Endodermal cell (in vitro differentiated cells): ENCODE measurements around the gene CLEC16A. TPM values are rescaled to one million over a fixed set of nuclear protein-coding genes. Genes with fewer than 3 reads are reported as not detected.

Experiments used
- DNase-seq: peaks from one replicate; pipeline ENCODE4 v3.0.0-alpha.2; 2017
- H3K27ac ChIP-seq: 2 replicates; pipeline ENCODE4 v1.5.1; 2013; ENCODE audit warnings: mild to moderate bottlenecking, low read depth, low read length, moderate library complexity
- H3K27me3 ChIP-seq: 2 replicates; pipeline ENCODE4 v1.6.1; 2013; ENCODE audit warnings: mild to moderate bottlenecking, low read length, moderate library complexity; ENCODE audit not compliant: insufficient read depth, control insufficient read depth, poor library complexity, severe bottlenecking
- H3K36me3 ChIP-seq: 2 replicates; pipeline ENCODE4 v1.7.0; 2013; ENCODE audit warnings: mild to moderate bottlenecking, low read length, moderate library complexity; ENCODE audit not compliant: control insufficient read depth, insufficient read depth
- H3K4me1 ChIP-seq: one replicate; pipeline ENCODE4 v1.7.0; 2013; ENCODE audit warnings: low read length; ENCODE audit not compliant: control insufficient read depth, insufficient read depth
- H3K4me3 ChIP-seq: 2 replicates; pipeline ENCODE4 v1.5.1; 2013; ENCODE audit warnings: mild to moderate bottlenecking, low read length, moderate library complexity
- H3K9ac ChIP-seq: 2 replicates; pipeline ENCODE4 v1.6.1; 2013; ENCODE audit warnings: mild to moderate bottlenecking, low read length, moderate library complexity; ENCODE audit not compliant: poor library complexity, severe bottlenecking; ENCODE audit errors: extremely low read depth
- H3K9me3 ChIP-seq: 2 replicates; pipeline ENCODE4 v1.6.1; 2013; ENCODE audit warnings: mild to moderate bottlenecking, low read length, moderate library complexity; ENCODE audit not compliant: control insufficient read depth
- H3K27ac Mint-ChIP-seq: 2 replicates; pipeline ENCODE4 v1.8.0; 2020; ENCODE audit warnings: mixed read lengths
- H3K27me3 Mint-ChIP-seq: 2 replicates; pipeline ENCODE4 v1.8.0; 2021; ENCODE audit warnings: mild to moderate bottlenecking, mixed read lengths; ENCODE audit not compliant: insufficient read depth
- H3K36me3 Mint-ChIP-seq: 2 replicates; pipeline ENCODE4 v1.8.0; 2020; ENCODE audit warnings: low read depth, mixed read lengths
- H3K4me1 Mint-ChIP-seq: 2 replicates; pipeline ENCODE4 v1.8.0; 2020; ENCODE audit warnings: mixed read lengths
- H3K4me3 Mint-ChIP-seq: 2 replicates; pipeline ENCODE4 v1.8.0; 2020; ENCODE audit warnings: mild to moderate bottlenecking, moderate library complexity, mixed read lengths
- H3K9me3 Mint-ChIP-seq: 2 replicates; pipeline ENCODE4 v1.8.0; 2020; ENCODE audit warnings: mild to moderate bottlenecking, mixed read lengths
- CTCF ChIP-seq: fragments of 200-600 bp; sonication (generic); conservative IDR thresholded peaks from 2 replicates; pipeline ENCODE4 v1.5.0; 2021; ENCODE audit warnings: antibody characterized with exemption, mild to moderate bottlenecking
- WGBS, 2 experiments: methylation state at CpG; one replicate each; pipeline versions ENCODE4 v1.1.5 to v1.1.7; 2013; ENCODE audit warnings: missing lambda C conversion rate in 2 of 2, mixed read lengths in 1 of 2; ENCODE audit not compliant: insufficient coverage in 1 of 2, insufficient read length in 1 of 2; 5-methylcytosine and 5-hydroxymethylcytosine counted together
- total RNA-seq, 2 donors: library from RNA; stranded (reverse); fragmentation: NEBNext Ultra II Directional in 1 of 2; extraction: Animal tissue kit (Norgen Biotek cat#: 25700) in 1 of 2; gene quantifications; 2 replicates in 1 of 2; 3 replicates in 1 of 2; pipeline ENCODE4 v1.2.1, GENCODE V29; 2021

CLEC16A gene
- total RNA-seq, 2 donors from 2014 or later, result 19.5 to 28.3 TPM

DNA sequence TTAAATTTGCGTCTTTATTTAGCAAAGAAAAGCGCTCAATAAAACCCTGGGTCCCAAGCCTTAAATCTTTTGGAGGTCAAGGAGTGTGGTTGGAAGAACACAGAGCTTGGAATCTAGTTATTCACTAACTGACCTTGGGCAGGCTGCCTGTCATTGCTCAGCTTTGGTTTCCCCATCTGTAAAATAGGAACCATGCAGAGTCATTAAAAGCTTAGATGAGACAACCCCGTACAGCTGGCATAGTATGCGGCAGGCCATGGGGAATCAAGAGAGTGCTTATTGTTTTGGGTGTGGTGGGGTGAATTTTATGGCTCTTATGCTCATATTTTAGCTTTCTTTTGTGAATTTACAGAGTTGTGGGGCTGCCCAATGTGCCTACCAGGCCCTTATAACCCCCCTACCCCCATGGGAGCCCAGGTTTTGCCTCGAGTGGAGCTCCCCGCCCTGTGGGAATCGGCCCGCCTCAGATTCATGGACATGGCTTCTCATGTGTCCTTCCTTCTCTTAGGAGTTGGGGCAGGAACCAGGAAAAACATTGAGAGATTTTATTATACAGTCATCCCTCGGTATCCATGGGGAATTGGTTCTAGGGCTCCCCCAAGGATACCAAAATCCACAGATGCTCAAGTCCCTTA lies 113.5 kb downstream of the CLEC16A start:
- no peak for DNase-seq
- H3K4me3 ChIP-seq, result no peak overlapping the region
- H3K27ac ChIP-seq, result no peak overlapping the region
- Mint-ChIP-seq H3K36me3 (peaks cover 27% of the 10 kb centered on the region), H3K4me1 (peaks cover 19% of the 10 kb centered on the region), H3K27me3 (no peaks in the 10 kb centered on the region), H3K4me3 (no peak overlapping the region), H3K9me3 (no peaks in the 10 kb centered on the region), H3K27ac (no peak overlapping the region)
- H3K9me3 ChIP-seq, result no peaks in the 10 kb centered on the region
- H3K27me3 ChIP-seq, result no peaks in the 10 kb centered on the region
- no peak for TF ChIP-seq CTCF
- no peak overlapping the region for H3K9ac ChIP-seq
- peaks cover 9% of the 10 kb centered on the region for H3K4me1 ChIP-seq
- peaks cover 29% of the 10 kb centered on the region for H3K36me3 ChIP-seq
- 91 to 94% methylated on average over 6 to 9 of the region's 9 CpGs for WGBS, 2 experiments

DNA sequence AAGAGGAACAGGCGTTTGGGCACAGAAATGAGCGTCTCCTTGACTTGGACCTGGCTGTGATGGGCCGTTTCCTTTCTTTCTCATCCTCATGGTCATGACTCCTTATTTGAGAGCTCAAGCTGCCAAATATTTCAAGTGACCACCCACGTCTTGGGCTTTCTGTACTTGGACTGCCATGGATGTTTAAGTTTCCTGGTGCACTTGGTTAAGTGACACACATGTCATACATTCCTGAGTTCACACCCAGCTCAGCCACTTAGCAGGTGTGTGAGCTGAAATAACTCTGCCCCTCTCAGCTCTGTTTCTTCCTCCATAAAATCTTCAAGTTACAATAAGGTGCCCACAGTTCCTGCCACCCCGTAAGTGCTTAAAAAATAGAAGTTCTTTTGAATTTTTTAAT lies 114.5 kb downstream of the CLEC16A start:
- no peak overlapping the region for H3K27ac ChIP-seq
- H3K9ac ChIP-seq, result no peak overlapping the region
- no peaks in the 10 kb centered on the region for H3K27me3 ChIP-seq
- 85 to 94% methylated on average over 4 to 5 of the region's 5 CpGs for WGBS, 2 experiments
- H3K4me1 ChIP-seq, result peaks cover 15% of the 10 kb centered on the region
- H3K36me3 ChIP-seq, result peaks cover 29% of the 10 kb centered on the region
- no peaks in the 10 kb centered on the region for H3K9me3 ChIP-seq
- Mint-ChIP-seq H3K27me3 (no peaks in the 10 kb centered on the region), H3K27ac (no peak overlapping the region), H3K4me1 (peaks cover 22% of the 10 kb centered on the region), H3K9me3 (no peaks in the 10 kb centered on the region), H3K36me3 (peaks cover 24% of the 10 kb centered on the region), H3K4me3 (no peak overlapping the region)
- DNase-seq, result no peak
- no peak overlapping the region for H3K4me3 ChIP-seq
- no peak for TF ChIP-seq CTCF

DNA sequence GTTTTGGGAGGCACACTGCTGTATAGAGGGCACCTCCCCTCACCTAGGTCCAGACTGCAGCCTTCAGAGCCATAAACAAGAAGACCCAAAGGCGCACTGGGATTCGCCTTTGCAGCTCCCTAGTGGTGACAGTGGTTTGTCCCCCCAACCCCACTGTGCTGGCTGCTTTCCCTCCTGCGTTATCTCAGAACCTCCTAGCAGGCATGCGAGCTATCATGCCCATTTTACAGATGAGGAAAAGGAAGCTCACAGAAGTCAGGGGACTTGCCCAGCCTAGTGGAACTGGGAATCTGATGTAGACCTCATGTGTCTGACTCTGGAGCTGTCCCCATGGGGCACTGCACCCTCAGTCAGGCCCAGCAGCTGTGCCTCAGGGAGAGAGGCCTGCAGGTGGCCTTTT lies 115.2 kb downstream of the CLEC16A start:
- DNase-seq, result no peak
- Histone ChIP-seq H3K27me3 (no peaks in the 10 kb centered on the region), H3K9ac (no peak overlapping the region), H3K27ac (no peak overlapping the region), H3K4me3 (no peak overlapping the region), H3K9me3 (no peaks in the 10 kb centered on the region), H3K4me1 (peaks cover 15% of the 10 kb centered on the region), H3K36me3 (peaks cover 35% of the 10 kb centered on the region)
- Mint-ChIP-seq H3K27me3 (no peaks in the 10 kb centered on the region), H3K9me3 (no peaks in the 10 kb centered on the region), H3K4me3 (no peak overlapping the region), H3K36me3 (peaks cover 24% of the 10 kb centered on the region), H3K4me1 (peaks cover 20% of the 10 kb centered on the region), H3K27ac (no peak overlapping the region)
- TF ChIP-seq CTCF, result no peak
- WGBS, 2 experiments, result 96 to 100% methylated on average over 1 to 4 of the region's 4 CpGs
